Left ventricle myocardium inferior (tissue), 1 donor: ENCODE measurements around the gene C19orf85. TPM values are rescaled to one million over a fixed set of nuclear protein-coding genes. Genes with fewer than 3 reads are reported as not detected.
A peak's percentile ranks its signal among the peaks of the same experiment; 100 is the strongest.
"Not testable (repeated sequence)": the region's sequence is repeated elsewhere in the genome, so short reads cannot be mapped to it uniquely, and the experiment has no call there.

Experiments used
- DNase-seq: peaks from one replicate; pipeline ENCODE4 v3.0.0-alpha.2; 2020
- H3K27ac ChIP-seq: fragments of 200-600 bp; replicated peaks from 2 replicates; pipeline ENCODE4 v1.8.0; 2021
- H3K27me3 ChIP-seq: fragments of 200-600 bp; 2 replicates; pipeline ENCODE4 v1.8.0; 2021; ENCODE audit warnings: low read depth
- H3K36me3 ChIP-seq: fragments of 200-600 bp; 2 replicates; pipeline ENCODE4 v1.8.0; 2021
- H3K4me1 ChIP-seq: fragments of 200-600 bp; 2 replicates; pipeline ENCODE4 v1.8.0; 2021
- H3K4me3 ChIP-seq: fragments of 200-600 bp; 2 replicates; pipeline ENCODE4 v1.8.0; 2021; ENCODE audit warnings: mild to moderate bottlenecking, moderate library complexity
- H3K9me3 ChIP-seq: fragments of 200-600 bp; replicated peaks from 2 replicates; pipeline ENCODE4 v1.8.0; 2021
- CTCF ChIP-seq: fragments of 200-600 bp; IDR thresholded peaks from 2 replicates; pipeline ENCODE4 v1.8.0; 2021; ENCODE audit warnings: antibody characterized with exemption, mild to moderate bottlenecking, borderline replicate concordance
- intact Hi-C: fragments of 100-400 bp; cut with micrococcal nuclease; formaldehyde crosslinking; loops from one replicate; pipeline ENCODE4 v1.11.0; 2022
- total RNA-seq: library from RNA; stranded (reverse); fragmentation: NEBNext Ultra II Directional; extraction: Animal tissue kit (Norgen Biotek cat#: 25700); gene quantifications from one replicate; pipeline ENCODE4 v1.2.1, GENCODE V29; 2021
- donor health status: DM: no; HTN: yes; CAD: no; lungs with severe emphysema.

The C19orf85 gene
- total RNA-seq, 1 donor from 2014 or later = not detected

GRCh38 chr19:55451163-55451964 lies 13.2 kb downstream of the C19orf85 start:
- Histone ChIP-seq H3K4me3 (peak overlapping the region; percentile 37), H3K27me3 (peaks cover 47% of the 10 kb centered on the region), H3K9me3 (no peaks in the 10 kb centered on the region), H3K27ac (no peak overlapping the region), H3K36me3 (no peaks in the 10 kb centered on the region), H3K4me1 (peaks cover 13% of the 10 kb centered on the region)
- intact Hi-C loops = no loop called here
- no peak for DNase-seq
- TF ChIP-seq CTCF = no peak

DNA sequence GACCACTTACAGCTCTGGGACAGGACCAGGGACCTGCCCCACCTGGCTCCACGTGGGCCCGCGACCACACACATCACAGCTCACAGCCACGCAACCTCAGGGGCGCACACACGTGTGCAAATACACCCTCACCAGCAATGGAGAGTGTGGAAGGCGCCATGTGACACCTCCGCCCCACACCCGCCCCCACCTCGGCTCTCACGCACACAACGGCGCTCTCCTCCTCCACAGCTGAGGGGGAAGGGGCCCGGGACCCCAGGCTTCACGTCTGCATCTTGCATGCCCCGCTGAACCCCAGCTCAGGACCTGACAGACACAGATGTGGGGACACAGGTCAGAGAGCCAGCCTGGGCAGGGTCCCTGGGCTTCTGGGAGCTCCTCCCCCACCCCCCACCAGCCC lies 15.1 kb downstream of the C19orf85 start:
- peaks cover 65% of the 10 kb centered on the region for H3K27me3 ChIP-seq
- intact Hi-C loops = no loop called here

DNA sequence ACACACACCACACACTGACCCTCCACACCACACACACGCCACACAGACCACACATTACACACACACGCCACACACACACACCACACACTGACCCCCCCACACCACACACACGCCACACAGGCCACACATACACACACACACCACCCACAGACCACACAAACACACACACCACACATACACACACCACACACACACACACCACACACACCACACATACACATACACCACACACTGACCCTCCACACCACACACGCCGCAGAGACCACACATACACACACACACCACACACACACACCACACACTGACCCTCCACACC lies 16.4 kb downstream of the C19orf85 start:
- H3K27ac ChIP-seq, intact Hi-C loops, DNase-seq, H3K4me3 ChIP-seq, H3K36me3 ChIP-seq, H3K9me3 ChIP-seq: not testable (repeated sequence)
- H3K4me1 ChIP-seq = peaks cover 13% of the 10 kb centered on the region
- H3K27me3 ChIP-seq = peaks cover 74% of the 10 kb centered on the region

More for the DNA sequence above, 15.1 kb downstream of the C19orf85 start:
- H3K27ac ChIP-seq = no peak overlapping the region
- H3K4me3 ChIP-seq = no peak overlapping the region
- H3K9me3 ChIP-seq = no peaks in the 10 kb centered on the region
- peaks cover 13% of the 10 kb centered on the region for H3K4me1 ChIP-seq
- DNase-seq = no peak
- no peaks in the 10 kb centered on the region for H3K36me3 ChIP-seq
- TF ChIP-seq CTCF = no peak

GRCh38 chr19:55447421-55448174 lies 17.0 kb downstream of the C19orf85 start:
- TF ChIP-seq CTCF = no peak
- DNase-seq = no peak
- Histone ChIP-seq H3K27me3 (peaks cover 74% of the 10 kb centered on the region), H3K36me3 (no peaks in the 10 kb centered on the region), H3K27ac (no peak overlapping the region), H3K4me3 (no peak overlapping the region), H3K4me1 (peaks cover 13% of the 10 kb centered on the region), H3K9me3 (no peaks in the 10 kb centered on the region)
- intact Hi-C loops = no loop called here

- H3K27me3 ChIP-seq = peaks cover 74% of the 10 kb centered on the region
- DNase-seq = no peak
- H3K4me1 ChIP-seq = peaks cover 10% of the 10 kb centered on the region
These were observed 18.5 kb downstream of the C19orf85 start for GRCh38 chr19:55446060-55446459.

More at GRCh38 chr19:55446060-55446459, 18.5 kb downstream of the C19orf85 start:
- Histone ChIP-seq H3K27ac (no peak overlapping the region), H3K9me3 (no peaks in the 10 kb centered on the region), H3K4me3 (no peak overlapping the region), H3K36me3 (no peaks in the 10 kb centered on the region)
- intact Hi-C loops = no loop called here
- no peak for TF ChIP-seq CTCF
